PC-9 (cell line): ENCODE data around the gene CFAP54. TPM values are rescaled to one million over a fixed set of nuclear protein-coding genes. Genes with fewer than 3 reads are reported as not detected.

ENCODE experiments used
- BruUV-seq: library from RNA; stranded (reverse); fragments of 400-500 nt; replicated peaks from 2 replicates; lab custom pipeline; 2021; lab: Mats Ljungman, UMichigan
- CTCF ChIA-PET: fragments of 300-600 bp; sonication (Branson Sonifier 250); formaldehyde crosslinking; loops from one replicate; lab custom pipeline; 2022; ENCODE audit warnings: antibody characterized with exemption; lab: Charles Lee
- POLR2A ChIA-PET: fragments of 300-600 bp; sonication (Branson Sonifier 250); formaldehyde crosslinking; loops from one replicate; lab custom pipeline; 2022; ENCODE audit warnings: antibody characterized with exemption; ENCODE audit not compliant: unreplicated experiment; lab: Charles Lee
- DNase-seq, 2 experiments: peaks; one replicate each; pipeline versions ENCODE4 v3.0.0 to v3.0.0-alpha.2; 2015 to 2022; ENCODE audit warnings: mixed read lengths in 1 of 2
- H2AFZ ChIP-seq: fragments of 200-600 bp; sonication (generic); 2 replicates; pipeline ENCODE4 v1.8.1; 2017; ENCODE audit warnings: antibody characterized with exemption
- H3F3A ChIP-seq: fragments of 200-600 bp; sonication (generic); 2 replicates; pipeline ENCODE4 v1.8.1; 2017; ENCODE audit warnings: antibody characterized with exemption, mild to moderate bottlenecking, low read depth; ENCODE audit not compliant: insufficient read depth
- H3K27ac ChIP-seq: fragments of 200-600 bp; sonication (generic); 2 replicates; pipeline ENCODE4 v1.6.1; 2016; ENCODE audit warnings: mixed run types
- H3K27me3 ChIP-seq: fragments of 200-600 bp; sonication (generic); 2 replicates; pipeline ENCODE4 v1.6.1; 2016; ENCODE audit warnings: low read depth, mixed run types; ENCODE audit not compliant: insufficient read depth
- H3K36me3 ChIP-seq: fragments of 200-600 bp; sonication (generic); 2 replicates; pipeline ENCODE4 v1.6.1; 2016; ENCODE audit warnings: low read depth, mixed run types
- H3K4me1 ChIP-seq: fragments of 200-600 bp; sonication (generic); replicated peaks from 2 replicates; pipeline ENCODE4 v1.6.1; 2016; ENCODE audit warnings: mixed run types; ENCODE audit not compliant: insufficient read depth
- H3K4me2 ChIP-seq: fragments of 200-600 bp; sonication (generic); 2 replicates; pipeline ENCODE4 v1.6.1; 2017; ENCODE audit warnings: mixed run types
- H3K4me3 ChIP-seq: fragments of 200-600 bp; sonication (generic); 2 replicates; pipeline ENCODE4 v1.6.1; 2016; ENCODE audit warnings: mixed run types
- H3K79me2 ChIP-seq: fragments of 200-600 bp; sonication (generic); 2 replicates; pipeline ENCODE4 v1.6.1; 2017; ENCODE audit warnings: low read depth, mixed run types
- H3K9me2 ChIP-seq: fragments of 200-600 bp; sonication (generic); 2 replicates; pipeline ENCODE4 v1.8.1; 2017; ENCODE audit warnings: mild to moderate bottlenecking; ENCODE audit not compliant: insufficient read depth
- H3K9me3 ChIP-seq: fragments of 200-600 bp; sonication (generic); 2 replicates; pipeline ENCODE4 v1.8.1; 2016; ENCODE audit warnings: low read depth; ENCODE audit not compliant: insufficient read depth
- H4K20me1 ChIP-seq: fragments of 200-600 bp; sonication (generic); 2 replicates; pipeline ENCODE4 v1.8.1; 2017; ENCODE audit not compliant: insufficient read depth
- EZH2 ChIP-seq: fragments of 200-600 bp; sonication (generic); IDR thresholded peaks from 2 replicates; pipeline ENCODE4 v1.8.0; 2017; ENCODE audit warnings: antibody characterized with exemption, low read depth
- intact Hi-C: fragments of 100-400 bp; cut with micrococcal nuclease; formaldehyde crosslinking; loops from one replicate; pipeline ENCODE4 v1.10.0; 2022; ENCODE audit not compliant: unreplicated experiment
- total RNA-seq: library from RNA; stranded (reverse); gene quantifications from 2 replicates; pipeline ENCODE4 v1.2.3, GENCODE V29; 2021
- TF ChIP-seq, protein P1 (sequence below): fragments of 200-600 bp; sonication (generic); conservative IDR thresholded peaks from 2 replicates; pipeline ENCODE4 v1.6.1; 2017; ENCODE audit warnings: mixed run types, antibody characterized with exemption, mild to moderate bottlenecking, moderate library complexity

Gene CFAP54
- total RNA-seq, 1 experiment from 2014 or later: 16.4 TPM

- ChIA-PET POLR2A (no interaction called here), CTCF (no interaction called here)
- no peaks in the 10 kb centered on the region for H3F3A ChIP-seq
- H2AFZ ChIP-seq: no peak overlapping the region
- H3K4me2 ChIP-seq: no peak overlapping the region
- H3K4me3 ChIP-seq: no peak overlapping the region
- H3K79me2 ChIP-seq: no peaks in the 10 kb centered on the region
- H3K27me3 ChIP-seq: no peaks in the 10 kb centered on the region
- H3K4me1 ChIP-seq: no peaks in the 10 kb centered on the region
- DNase-seq: no peak
- H3K9me2 ChIP-seq: no peaks in the 10 kb centered on the region; the same call in 1 of the 2 replicates
- no peaks in the 10 kb centered on the region for H3K9me3 ChIP-seq
- BruUV-seq: no TSS peak
- H3K27ac ChIP-seq: no peak overlapping the region
- no peaks in the 10 kb centered on the region for H4K20me1 ChIP-seq
- TF ChIP-seq EZH2: no peak
- TF ChIP-seq, protein P1, sequence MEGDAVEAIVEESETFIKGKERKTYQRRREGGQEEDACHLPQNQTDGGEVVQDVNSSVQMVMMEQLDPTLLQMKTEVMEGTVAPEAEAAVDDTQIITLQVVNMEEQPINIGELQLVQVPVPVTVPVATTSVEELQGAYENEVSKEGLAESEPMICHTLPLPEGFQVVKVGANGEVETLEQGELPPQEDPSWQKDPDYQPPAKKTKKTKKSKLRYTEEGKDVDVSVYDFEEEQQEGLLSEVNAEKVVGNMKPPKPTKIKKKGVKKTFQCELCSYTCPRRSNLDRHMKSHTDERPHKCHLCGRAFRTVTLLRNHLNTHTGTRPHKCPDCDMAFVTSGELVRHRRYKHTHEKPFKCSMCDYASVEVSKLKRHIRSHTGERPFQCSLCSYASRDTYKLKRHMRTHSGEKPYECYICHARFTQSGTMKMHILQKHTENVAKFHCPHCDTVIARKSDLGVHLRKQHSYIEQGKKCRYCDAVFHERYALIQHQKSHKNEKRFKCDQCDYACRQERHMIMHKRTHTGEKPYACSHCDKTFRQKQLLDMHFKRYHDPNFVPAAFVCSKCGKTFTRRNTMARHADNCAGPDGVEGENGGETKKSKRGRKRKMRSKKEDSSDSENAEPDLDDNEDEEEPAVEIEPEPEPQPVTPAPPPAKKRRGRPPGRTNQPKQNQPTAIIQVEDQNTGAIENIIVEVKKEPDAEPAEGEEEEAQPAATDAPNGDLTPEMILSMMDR: no peak
- intact Hi-C loops: no loop called here
- H3K36me3 ChIP-seq: no peaks in the 10 kb centered on the region
These were observed 316.9 kb downstream of the CFAP54 start for GRCh38 chr12:96806272-96806671.

GRCh38 chr12:96807741-96808140 lies 318.4 kb downstream of the CFAP54 start:
- Histone ChIP-seq H4K20me1 (no peaks in the 10 kb centered on the region), H3K9me3 (no peaks in the 10 kb centered on the region), H3K4me3 (no peak overlapping the region), H3K36me3 (no peaks in the 10 kb centered on the region), H3K27me3 (no peaks in the 10 kb centered on the region), H3F3A (no peaks in the 10 kb centered on the region), H3K9me2 (no peaks in the 10 kb centered on the region; the same call in 1 of the 2 replicates), H2AFZ (no peak overlapping the region), H3K27ac (no peak overlapping the region), H3K4me2 (no peak overlapping the region), H3K4me1 (no peaks in the 10 kb centered on the region), H3K79me2 (no peaks in the 10 kb centered on the region)
- POLR2A ChIA-PET: interaction anchor here (0.7 kb wide), 1 partner anchor 1581 kb away, joined by 3 read pairs; no protein-coding TSS in a partner anchor
- BruUV-seq: no TSS peak
- intact Hi-C loops: no loop called here
- no peak for DNase-seq
- CTCF ChIA-PET: no interaction called here
- no peak for TF ChIP-seq EZH2
- TF ChIP-seq, protein P1: no peak

DNA sequence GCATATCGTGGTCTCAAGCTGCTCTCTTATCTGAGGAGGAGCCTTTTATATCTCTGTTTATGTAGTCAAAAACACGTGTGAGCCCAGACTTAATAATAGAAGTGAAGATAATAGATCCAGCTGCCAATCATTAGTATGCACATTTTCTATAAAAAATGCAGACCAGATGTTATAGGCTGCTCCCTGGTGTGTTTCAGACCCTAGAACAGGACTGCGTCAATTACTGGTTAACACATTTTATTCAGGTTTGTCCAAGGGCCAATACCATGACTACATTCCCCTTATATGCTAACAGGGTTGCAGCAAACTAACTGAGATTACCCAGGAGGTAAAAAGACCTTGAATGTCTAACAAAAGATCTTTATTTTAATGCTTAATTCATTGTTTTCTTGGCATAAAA lies 319.2 kb downstream of the CFAP54 start:
- H3F3A ChIP-seq: no peaks in the 10 kb centered on the region
- H3K9me2 ChIP-seq: no peaks in the 10 kb centered on the region; the same call in 1 of the 2 replicates
- no peaks in the 10 kb centered on the region for H3K9me3 ChIP-seq
- ChIA-PET CTCF (no interaction called here), POLR2A (no interaction called here)
- TF ChIP-seq, protein P1: no peak
- no peak for TF ChIP-seq EZH2
- no peak overlapping the region for H3K4me2 ChIP-seq
- intact Hi-C loops: no loop called here
- no peaks in the 10 kb centered on the region for H3K36me3 ChIP-seq
- H3K4me3 ChIP-seq: no peak overlapping the region
- no peaks in the 10 kb centered on the region for H3K27me3 ChIP-seq
- H3K79me2 ChIP-seq: no peaks in the 10 kb centered on the region
- no peaks in the 10 kb centered on the region for H4K20me1 ChIP-seq
- BruUV-seq: no TSS peak
- H3K4me1 ChIP-seq: no peaks in the 10 kb centered on the region
- DNase-seq: no peak
- H3K27ac ChIP-seq: no peak overlapping the region
- H2AFZ ChIP-seq: no peak overlapping the region
